Measurements from ENCODE around the gene VPS35L.
A peak's percentile ranks its signal among the peaks of the same experiment; 100 is the strongest.
"Not testable (repeated sequence)": the region's sequence is repeated elsewhere in the genome, so short reads cannot be mapped to it uniquely, and the experiment has no call there.

VPS35L gene

GRCh38 chr16:19710991-19711545 lies 155.6 kb downstream of the VPS35L start:
- TF ChIP-seq CTCF (conservative IDR thresholded peaks at IDR 0.05; ENCODE audit: control insufficient read depth, insufficient read depth, low read depth, low read length), result no peak
- DNase-seq (ENCODE audit: low read depth), result no peak
- no peak overlapping the region for H3K4me3 ChIP-seq (ENCODE audit: control insufficient read depth, low read depth, low read length)

GRCh38 chr16:19711643-19712042 lies 156.1 kb downstream of the VPS35L start:
- no peak for DNase-seq (ENCODE audit: low read depth)
- no peak for TF ChIP-seq CTCF (conservative IDR thresholded peaks at IDR 0.05; ENCODE audit: control insufficient read depth, insufficient read depth, low read depth, low read length)
- no peak overlapping the region for H3K4me3 ChIP-seq (ENCODE audit: control insufficient read depth, low read depth, low read length)

GRCh38 chr16:19712418-19713058 lies 157.0 kb downstream of the VPS35L start:
- DNase-seq (ENCODE audit: low read depth), result no peak
- no peak overlapping the region for H3K4me3 ChIP-seq (ENCODE audit: control insufficient read depth, low read depth, low read length)

GRCh38 chr16:19713697-19714096 lies 158.2 kb downstream of the VPS35L start:
- no peak overlapping the region for H3K4me3 ChIP-seq (ENCODE audit: control insufficient read depth, low read depth, low read length)
- no peak for DNase-seq (ENCODE audit: low read depth)
- no peak for TF ChIP-seq CTCF (conservative IDR thresholded peaks at IDR 0.05; ENCODE audit: control insufficient read depth, insufficient read depth, low read depth, low read length)

More at GRCh38 chr16:19712418-19713058, 157.0 kb downstream of the VPS35L start:
- TF ChIP-seq CTCF (conservative IDR thresholded peaks at IDR 0.05; ENCODE audit: control insufficient read depth, insufficient read depth, low read depth, low read length), result no peak

- DNase-seq (ENCODE audit: low read depth), result peak; percentile 46
- no peak overlapping the region for H3K4me3 ChIP-seq (ENCODE audit: control insufficient read depth, low read depth, low read length)
- TF ChIP-seq CTCF (conservative IDR thresholded peaks at IDR 0.05; ENCODE audit: control insufficient read depth, insufficient read depth, low read depth, low read length), result no peak
Observed at GRCh38 chr16:19715566-19715965, 160.1 kb downstream of the VPS35L start.

GRCh38 chr16:19716183-19716582 lies 160.7 kb downstream of the VPS35L start:
- H3K4me3 ChIP-seq (ENCODE audit: control insufficient read depth, low read depth, low read length), result no peak overlapping the region
- TF ChIP-seq CTCF (conservative IDR thresholded peaks at IDR 0.05; ENCODE audit: control insufficient read depth, insufficient read depth, low read depth, low read length), result no peak
- no peak for DNase-seq (ENCODE audit: low read depth)

GRCh38 chr16:19716728-19717127 lies 161.2 kb downstream of the VPS35L start:
- not testable (repeated sequence) for DNase-seq (ENCODE audit: low read depth)
- H3K4me3 ChIP-seq (ENCODE audit: control insufficient read depth, low read depth, low read length), result peak overlapping the region; percentile 75
